KOPT-K1 (cell line): ENCODE results near the gene PSKH1.

Source experiments
- H3K27ac ChIP-seq: fragments of 200-600 bp; sonication (generic); 2 replicates; pipeline ENCODE4 v1.5.1; 2016; ENCODE audit warnings: antibody characterized with exemption, mild to moderate bottlenecking, low read depth, low read length; ENCODE audit not compliant: poor library complexity, severe bottlenecking
- H3K36me3 ChIP-seq: fragments of 200-600 bp; sonication (generic); 2 replicates; pipeline ENCODE4 v1.5.1; 2017; ENCODE audit warnings: antibody characterized with exemption, mild to moderate bottlenecking, low read length, moderate library complexity; ENCODE audit not compliant: insufficient read depth
- H3K9me3 ChIP-seq: fragments of 200-600 bp; sonication (generic); 2 replicates; pipeline ENCODE4 v1.5.1; 2017; ENCODE audit warnings: antibody characterized with exemption, low read length, mild to moderate bottlenecking; ENCODE audit not compliant: insufficient read depth, poor library complexity, severe bottlenecking

Gene PSKH1

GRCh38 chr16:67975321-67976105, 82.5 kb downstream of the PSKH1 start:
- no peak overlapping the region for H3K27ac ChIP-seq
- H3K36me3 ChIP-seq: no peaks in the 10 kb centered on the region
- H3K9me3 ChIP-seq: no peaks in the 10 kb centered on the region

DNA sequence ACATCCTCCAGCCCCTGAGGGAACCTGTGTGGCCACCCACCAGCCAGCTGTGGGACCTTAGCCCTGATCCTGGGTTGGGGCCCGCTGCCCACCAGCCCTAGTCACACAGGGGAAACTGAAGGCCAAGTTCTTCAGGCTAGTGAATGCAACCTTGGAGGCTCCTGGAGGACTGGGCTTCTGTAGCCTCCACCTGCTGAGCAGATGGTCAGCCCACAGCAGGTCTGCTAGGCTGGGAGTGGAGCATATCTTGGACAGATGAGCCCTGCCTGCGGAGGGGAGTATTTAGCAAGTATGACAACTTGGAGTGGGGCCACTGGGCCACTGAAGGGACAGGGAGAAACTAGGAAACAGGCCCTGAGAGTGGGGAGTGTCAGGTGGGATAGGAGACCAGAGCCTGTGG, 83.2 kb downstream of the PSKH1 start:
- Histone ChIP-seq H3K36me3 (no peaks in the 10 kb centered on the region), H3K9me3 (no peaks in the 10 kb centered on the region), H3K27ac (no peak overlapping the region)

DNA sequence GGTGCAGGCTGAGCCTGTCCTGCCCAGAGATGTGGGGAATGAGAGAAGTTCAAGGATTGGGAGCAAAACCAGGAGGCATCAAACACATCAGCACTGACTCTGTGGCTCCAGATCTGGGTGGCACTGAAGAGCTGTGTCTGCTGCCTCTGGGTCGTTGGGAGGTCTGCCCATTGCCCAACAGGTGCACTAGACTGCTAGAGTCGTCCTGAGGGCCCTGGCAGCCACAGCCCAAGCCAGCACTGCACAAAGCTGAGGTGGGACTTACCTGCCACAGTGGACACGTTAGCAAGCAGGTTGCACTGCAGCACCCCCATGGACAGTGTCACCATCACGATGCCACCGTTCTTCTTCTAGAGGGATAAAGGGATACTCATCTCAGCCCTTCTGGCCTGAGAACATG, 84.0 kb downstream of the PSKH1 start:
- no peak overlapping the region for H3K27ac ChIP-seq
- H3K9me3 ChIP-seq: no peaks in the 10 kb centered on the region
- H3K36me3 ChIP-seq: no peaks in the 10 kb centered on the region

DNA sequence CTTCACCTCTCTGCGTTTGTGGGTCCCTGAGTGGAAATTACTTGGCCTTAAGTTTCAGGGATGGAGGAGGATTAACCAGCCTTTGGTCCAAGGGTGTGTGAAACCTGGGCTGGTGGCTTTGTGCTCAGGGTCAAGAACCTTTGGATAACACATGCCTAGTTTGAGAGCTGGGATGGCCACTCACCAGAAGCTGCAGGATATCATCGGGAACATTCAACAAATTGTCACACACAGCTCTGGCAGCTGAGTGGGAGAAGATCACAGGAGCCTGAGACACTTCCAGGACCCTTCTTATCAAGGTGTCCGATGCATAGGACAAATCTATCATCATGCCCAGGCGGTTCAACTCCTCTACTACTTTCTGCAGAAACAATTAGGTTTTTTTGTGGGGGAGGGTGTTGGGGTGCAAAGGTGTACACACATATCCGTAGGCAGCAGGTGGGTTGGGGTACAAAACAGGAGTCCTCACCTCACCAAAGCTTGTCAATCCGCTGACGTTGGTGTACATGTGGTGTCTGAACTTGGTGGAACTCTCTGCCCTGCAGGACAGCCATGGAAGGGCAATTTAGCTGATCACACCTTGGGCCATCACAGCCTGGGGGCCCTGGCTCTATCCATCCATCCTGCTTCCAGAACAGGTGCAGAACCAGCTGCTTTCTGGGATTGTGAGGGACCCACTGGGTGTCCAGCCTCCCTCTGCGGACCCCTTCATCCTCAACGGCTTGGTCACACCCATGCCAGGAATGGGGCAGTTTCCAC, 84.6 kb downstream of the PSKH1 start:
- Histone ChIP-seq H3K9me3 (no peaks in the 10 kb centered on the region), H3K36me3 (no peaks in the 10 kb centered on the region), H3K27ac (no peak overlapping the region)
